Heart left ventricle (tissue), 16 donors: ENCODE data around the gene HORMAD2. TPM values are rescaled to one million over a fixed set of nuclear protein-coding genes. Genes with fewer than 3 reads are reported as not detected.

Experiments
- ATAC-seq, 4 donors: fragments of 200-7000 bp; cut with Tn5 transposase; one replicate each; pipeline ENCODE4 v1.9.1; 2020 to 2022; ENCODE audit warnings: moderate library complexity in 4 of 4, mild to moderate bottlenecking in 3 of 4, moderate number of reproducible peaks in 1 of 4
- DNase-seq, 5 donors: peaks; one replicate each; pipeline ENCODE4 v3.0.0-alpha.2; 2020
- H3K27ac ChIP-seq, 12 donors: fragments of 200-600 bp; sonication (generic) in 4 of 12; one replicate each; pipeline versions ENCODE4 v1.5.0 to v1.8.0; 2016 to 2022; ENCODE audit warnings: mild to moderate bottlenecking in 2 of 12
- H3K27me3 ChIP-seq, 9 donors: fragments of 200-600 bp; sonication (generic) in 2 of 9; one replicate each; pipeline versions ENCODE4 v1.5.1 to v1.8.0; 2016 to 2022; ENCODE audit warnings: mild to moderate bottlenecking in 3 of 9
- H3K36me3 ChIP-seq, 9 donors: fragments of 200-600 bp; sonication (generic) in 2 of 9; one replicate each; pipeline versions ENCODE4 v1.5.0 to v1.8.0; 2018 to 2022; ENCODE audit warnings: mild to moderate bottlenecking in 2 of 9
- H3K4me1 ChIP-seq, 12 donors: fragments of 200-600 bp; sonication (generic) in 4 of 12; one replicate each; pipeline versions ENCODE4 v1.5.0 to v1.8.0; 2016 to 2022; ENCODE audit warnings: mild to moderate bottlenecking in 3 of 12
- H3K4me3 ChIP-seq, 12 donors: fragments of 200-600 bp; sonication (generic) in 4 of 12; one replicate each; pipeline versions ENCODE4 v1.5.0 to v1.8.0; 2017 to 2022; ENCODE audit warnings: mild to moderate bottlenecking in 9 of 12, moderate library complexity in 4 of 12
- H3K9me3 ChIP-seq, 12 donors: fragments of 200-600 bp; sonication (generic) in 4 of 12; one replicate each; pipeline versions ENCODE4 v1.5.0 to v1.8.0; 2016 to 2022; ENCODE audit warnings: mild to moderate bottlenecking in 1 of 12
- POLR2A ChIP-seq, 2 donors: fragments of 450-650 bp; IDR thresholded peaks; one replicate each; pipeline ENCODE4 v1.6.1; 2017; ENCODE audit warnings: antibody characterized with exemption in 2 of 2, mild to moderate bottlenecking in 2 of 2, moderate library complexity in 2 of 2
- WGBS, 4 donors: extraction: QIAGEN DNeasy Blood & Tissue Kit in 2 of 4; methylation state at CpG; one replicate each; pipeline versions ENCODE4 v1.1.5 to v1.1.7; 2013 to 2018; 5-methylcytosine and 5-hydroxymethylcytosine counted together
- intact Hi-C, 10 donors: fragments of 100-400 bp; cut with DNase I; formaldehyde crosslinking; loops; one replicate each; pipeline versions ENCODE4 v1.11.1 to v1.14.2; 2022
- polyA plus RNA-seq, 2 donors: library from polyadenylated mRNA; stranded (reverse); fragments of 200-250 nt; gene quantifications; one replicate each; pipeline ENCODE4 v1.2.3, GENCODE V29; 2013
- total RNA-seq, 9 donors: library from RNA; depleted of rRNA in 2 of 9; stranded (reverse); fragments of >200 nt in 2 of 9; fragmentation: NEBNext Ultra II Directional in 3 of 9; extraction: Animal tissue kit (Norgen Biotek cat#: 25700) in 3 of 9; gene quantifications; one replicate each; pipeline versions ENCODE4 v1.1.0 to v1.2.4, GENCODE V29; 2016 to 2023
- TF ChIP-seq, protein P1 (sequence below), 12 donors: fragments of 200-600 bp; sonication (generic) in 4 of 12; IDR thresholded peaks; one replicate each; pipeline versions ENCODE4 v1.5.0 to v1.8.0; 2018 to 2022; ENCODE audit warnings: antibody characterized with exemption in 12 of 12, mild to moderate bottlenecking in 5 of 12
- donor health status: ischemic (EF 13 %, LVEDD 7.1; RV severe dilation, severe dysfunction).
- donor health status: healthy with polysubstance abuse.
- donor health status: DM: no; HTN: yes; CAD: no.
- donor health status: DM: no; HTN: no; CAD: no.
- donor health status: ischemic (EF 25% LVEDD 6.9; RV normal size, moderate dysfunction).
- donor health status: ischemic (EF 25% LVEDD 5.7; RV mildly dilated, moderate dysfunction).
- donor health status: healthy.
- donor health status: DM: yes; HTN: yes; CAD: no.
- donor health status: ischemic (EF 35%, LVEDD 5.7; RV mildly dilated, moderate dysfunction).
- donor health status: nonischemic (EF 11% LVEDD 7.7; RV severe dilation, severe dysfunction).
- donor health status: DM: yes; HTN: yes; CAD: no.
- donor health status: PGD.
- donor health status: ischemic (EF 29% LVEDD 5.4; RV normal size, mild dysfunction).
- donor health status: nonischemic (EF 23%, LVEDD 6.1; RV moderate dilation, normal function).

The HORMAD2 gene
- total and polyA plus RNA-seq, 11 donors: not detected

DNA sequence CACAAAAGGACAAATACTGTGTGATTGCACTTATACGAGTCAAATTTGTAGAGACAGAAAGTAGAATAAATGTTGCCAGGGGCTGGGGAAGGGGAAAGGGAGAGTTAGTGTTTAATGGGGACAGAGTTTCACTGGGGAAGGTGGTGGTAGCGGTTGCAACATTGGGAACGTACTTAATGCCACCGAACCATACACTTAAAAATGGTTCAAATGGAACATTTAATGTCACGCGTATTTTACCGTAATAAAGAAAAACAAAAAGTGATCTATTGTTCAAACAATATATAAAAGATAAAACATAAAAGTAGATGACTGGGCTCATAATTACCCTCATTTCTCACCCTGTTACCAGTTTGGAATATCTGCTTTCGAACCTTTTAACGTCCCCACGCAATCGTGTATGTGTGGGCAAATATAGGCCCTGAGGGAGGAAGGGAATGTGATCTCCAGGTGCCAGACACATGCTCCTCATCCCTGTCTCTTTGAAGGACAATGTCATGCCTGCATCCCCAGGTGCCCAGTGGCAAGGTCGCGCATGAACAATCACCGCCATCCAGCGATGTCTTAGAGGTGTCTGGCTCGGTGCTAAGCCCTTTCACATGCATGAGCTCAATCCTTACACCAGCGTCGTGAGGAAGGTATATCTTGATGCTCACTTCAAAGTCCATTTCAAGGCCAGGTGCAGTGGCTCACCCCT, 131.0 kb downstream of the HORMAD2 start:
- H3K36me3 ChIP-seq: no peaks in the 10 kb centered on the region
- peaks cover 0 to 40% (median 9%) of the 10 kb centered on the region in 12 donors for H3K4me1 ChIP-seq
- DNase-seq: no peak
- H3K27me3 ChIP-seq: peaks cover 0 to 28% (median 0%) of the 10 kb centered on the region in 9 donors
- H3K27ac ChIP-seq: no peak overlapping the region
- no peak for TF ChIP-seq POLR2A (IDR thresholded peaks at IDR 0.05)
- TF ChIP-seq, protein P1, sequence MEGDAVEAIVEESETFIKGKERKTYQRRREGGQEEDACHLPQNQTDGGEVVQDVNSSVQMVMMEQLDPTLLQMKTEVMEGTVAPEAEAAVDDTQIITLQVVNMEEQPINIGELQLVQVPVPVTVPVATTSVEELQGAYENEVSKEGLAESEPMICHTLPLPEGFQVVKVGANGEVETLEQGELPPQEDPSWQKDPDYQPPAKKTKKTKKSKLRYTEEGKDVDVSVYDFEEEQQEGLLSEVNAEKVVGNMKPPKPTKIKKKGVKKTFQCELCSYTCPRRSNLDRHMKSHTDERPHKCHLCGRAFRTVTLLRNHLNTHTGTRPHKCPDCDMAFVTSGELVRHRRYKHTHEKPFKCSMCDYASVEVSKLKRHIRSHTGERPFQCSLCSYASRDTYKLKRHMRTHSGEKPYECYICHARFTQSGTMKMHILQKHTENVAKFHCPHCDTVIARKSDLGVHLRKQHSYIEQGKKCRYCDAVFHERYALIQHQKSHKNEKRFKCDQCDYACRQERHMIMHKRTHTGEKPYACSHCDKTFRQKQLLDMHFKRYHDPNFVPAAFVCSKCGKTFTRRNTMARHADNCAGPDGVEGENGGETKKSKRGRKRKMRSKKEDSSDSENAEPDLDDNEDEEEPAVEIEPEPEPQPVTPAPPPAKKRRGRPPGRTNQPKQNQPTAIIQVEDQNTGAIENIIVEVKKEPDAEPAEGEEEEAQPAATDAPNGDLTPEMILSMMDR (IDR thresholded peaks at IDR 0.05): no peak
- intact Hi-C loops: loop anchor here in 1 of 10 donors (5.0 kb wide), 1 partner anchor 36 kb away; the partner anchor contains the start of gene LIF
- H3K4me3 ChIP-seq: no peak overlapping the region
- 87 to 96% (median 93%) methylated on average over 18 of the region's 18 CpGs for WGBS, 4 donors
- no peak for ATAC-seq
- H3K9me3 ChIP-seq: no peaks in the 10 kb centered on the region

DNA sequence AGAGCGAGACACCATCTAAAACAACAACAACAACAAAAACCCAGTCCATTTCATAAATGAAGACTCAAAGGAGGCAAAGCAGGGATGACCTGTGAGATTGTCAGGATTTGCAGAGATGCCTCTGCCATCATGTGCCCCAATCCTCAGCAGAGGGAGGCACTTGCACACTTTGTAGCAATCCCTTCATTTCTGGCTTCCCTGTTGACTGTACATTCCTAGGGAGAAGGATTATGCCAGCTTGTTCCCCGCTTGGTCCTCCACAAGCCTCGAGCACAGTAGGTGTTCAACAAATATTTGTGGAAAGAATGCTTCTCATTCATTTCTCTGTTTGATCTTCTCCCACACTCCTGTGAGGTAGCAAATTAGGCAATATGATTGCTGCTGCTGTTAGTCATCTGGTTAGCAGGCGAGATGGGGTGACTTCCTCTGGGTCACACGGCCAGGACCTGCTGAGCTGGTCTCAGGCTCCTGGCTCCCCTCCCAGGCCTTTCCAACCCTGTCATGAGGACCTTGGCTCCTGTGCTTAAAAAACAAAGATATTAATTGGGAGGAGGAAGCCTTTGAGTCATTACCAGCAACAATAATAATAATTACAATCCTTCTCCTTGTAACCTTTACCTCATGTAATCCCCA, 132.2 kb downstream of the HORMAD2 start:
- TF ChIP-seq POLR2A (IDR thresholded peaks at IDR 0.05): no peak
- TF ChIP-seq, protein P1 (IDR thresholded peaks at IDR 0.05): no peak
- DNase-seq (peak in 2 of 5 donors; percentile 69 to 76), ATAC-seq (peak; percentile 35 to 75 (median 64))
- intact Hi-C loops: loop anchor here in 1 of 10 donors (5.0 kb wide), 1 partner anchor 35 kb away; the partner anchor contains the start of gene LIF
- no peaks in the 10 kb centered on the region for H3K36me3 ChIP-seq
- H3K9me3 ChIP-seq: no peaks in the 10 kb centered on the region
- H3K27ac ChIP-seq: peak overlapping the region in 1 of 12 donors; percentile 68
- 48 to 61% (median 55%) methylated on average over 5 of the region's 5 CpGs for WGBS, 4 donors
- H3K4me3 ChIP-seq: no peak overlapping the region
- peaks cover 0 to 32% (median 4%) of the 10 kb centered on the region in 9 donors for H3K27me3 ChIP-seq
- peaks cover 0 to 37% (median 9%) of the 10 kb centered on the region in 12 donors for H3K4me1 ChIP-seq

DNA sequence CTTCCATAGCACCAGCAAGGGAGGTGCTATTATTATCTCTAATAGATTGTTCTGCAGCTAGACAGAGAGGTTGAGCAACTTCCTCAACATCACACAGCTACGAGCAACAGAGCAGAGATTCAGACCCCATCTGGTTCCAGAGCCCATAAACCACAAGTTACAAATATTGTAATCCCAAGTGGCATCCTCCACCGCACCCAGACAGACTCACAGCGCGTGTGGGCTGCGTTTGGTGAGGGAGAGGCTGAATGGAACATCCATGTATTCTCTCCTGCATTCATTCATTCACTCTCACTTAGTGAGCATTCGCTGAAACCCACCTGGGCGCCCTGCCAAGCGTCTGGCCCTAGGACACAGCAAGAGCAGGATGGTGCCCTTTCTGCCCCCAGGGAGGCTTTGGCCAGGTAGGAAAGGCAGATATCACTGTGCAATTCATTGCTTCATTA, 132.8 kb downstream of the HORMAD2 start:
- H3K4me1 ChIP-seq: peaks cover 0 to 36% (median 9%) of the 10 kb centered on the region in 12 donors
- H3K27me3 ChIP-seq: peaks cover 0 to 32% (median 3%) of the 10 kb centered on the region in 9 donors
- no peaks in the 10 kb centered on the region for H3K9me3 ChIP-seq
- H3K4me3 ChIP-seq: no peak overlapping the region
- DNase-seq (peak in 1 of 5 donors; percentile 31), ATAC-seq (peak in 2 of 4 donors; percentile 35 to 40)
- TF ChIP-seq, protein P1 (IDR thresholded peaks at IDR 0.05): no peak
- TF ChIP-seq POLR2A (IDR thresholded peaks at IDR 0.05): no peak
- intact Hi-C loops: loop anchor here in 1 of 10 donors (5.0 kb wide), 1 partner anchor 34 kb away; the partner anchor contains the start of gene LIF
- no peaks in the 10 kb centered on the region for H3K36me3 ChIP-seq
- peak overlapping the region in 1 of 12 donors; percentile 68 for H3K27ac ChIP-seq
- 77 to 82% (median 80%) methylated on average over 8 of the region's 8 CpGs for WGBS, 4 donors
